ENCODE measurements around the gene ATP8A2. TPM values are rescaled to one million over a fixed set of nuclear protein-coding genes. Genes with fewer than 3 reads are reported as not detected.
"Not testable (repeated sequence)": the region's sequence is repeated elsewhere in the genome, so short reads cannot be mapped to it uniquely, and the experiment has no call there.

Gene ATP8A2
- total RNA-seq, 1 experiment from 2014 or later: not detected

DNA sequence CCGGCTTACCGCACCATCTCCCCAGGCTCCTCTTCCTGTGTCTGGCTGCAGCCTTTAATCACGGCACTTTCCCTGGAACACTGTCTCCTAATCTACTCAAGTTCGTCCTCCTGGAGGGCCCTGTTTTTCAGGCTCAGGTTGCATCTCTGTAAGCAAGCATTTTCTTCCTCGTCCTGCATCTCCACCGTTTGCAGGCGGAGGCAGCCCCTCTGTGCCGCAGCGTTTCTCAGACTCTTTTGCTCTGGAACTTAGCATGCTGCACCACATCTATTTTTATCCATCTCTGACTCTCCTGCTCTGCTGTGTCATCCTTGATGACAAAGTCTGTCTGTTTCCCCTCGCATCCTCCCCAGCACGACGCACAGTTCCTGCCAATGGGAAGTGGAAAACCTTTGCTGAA, 117.5 kb downstream of the ATP8A2 start:
- Histone ChIP-seq H3K4me3 (no peak overlapping the region), H3K27me3 (peaks cover 48% of the 10 kb centered on the region), H3K36me3 (no peaks in the 10 kb centered on the region), H3K9me3 (no peaks in the 10 kb centered on the region)
- no peak for DNase-seq

DNA sequence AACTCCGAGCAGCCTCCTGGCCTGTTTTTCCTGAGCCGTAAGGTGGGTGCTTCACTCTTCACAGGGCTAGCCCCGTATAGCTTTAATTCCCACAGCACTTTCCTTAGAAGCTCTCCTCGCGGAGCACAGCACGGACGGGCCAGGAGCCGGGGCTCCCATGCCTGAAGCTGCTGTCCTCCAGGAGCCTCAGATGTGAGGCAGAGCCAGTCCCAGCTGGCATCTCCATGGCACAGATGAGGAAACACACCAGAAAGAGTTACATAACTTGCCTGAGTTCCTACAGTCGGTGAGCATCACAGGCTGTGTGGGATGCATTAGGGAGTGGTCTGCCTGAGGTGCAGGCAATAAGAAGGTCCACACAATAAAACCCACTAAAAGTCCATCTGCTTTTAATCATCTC, 118.5 kb downstream of the ATP8A2 start:
- no peaks in the 10 kb centered on the region for H3K36me3 ChIP-seq
- H3K4me3 ChIP-seq: no peak overlapping the region
- DNase-seq: no peak
- H3K9me3 ChIP-seq: no peaks in the 10 kb centered on the region
- H3K27me3 ChIP-seq: peaks cover 41% of the 10 kb centered on the region

DNA sequence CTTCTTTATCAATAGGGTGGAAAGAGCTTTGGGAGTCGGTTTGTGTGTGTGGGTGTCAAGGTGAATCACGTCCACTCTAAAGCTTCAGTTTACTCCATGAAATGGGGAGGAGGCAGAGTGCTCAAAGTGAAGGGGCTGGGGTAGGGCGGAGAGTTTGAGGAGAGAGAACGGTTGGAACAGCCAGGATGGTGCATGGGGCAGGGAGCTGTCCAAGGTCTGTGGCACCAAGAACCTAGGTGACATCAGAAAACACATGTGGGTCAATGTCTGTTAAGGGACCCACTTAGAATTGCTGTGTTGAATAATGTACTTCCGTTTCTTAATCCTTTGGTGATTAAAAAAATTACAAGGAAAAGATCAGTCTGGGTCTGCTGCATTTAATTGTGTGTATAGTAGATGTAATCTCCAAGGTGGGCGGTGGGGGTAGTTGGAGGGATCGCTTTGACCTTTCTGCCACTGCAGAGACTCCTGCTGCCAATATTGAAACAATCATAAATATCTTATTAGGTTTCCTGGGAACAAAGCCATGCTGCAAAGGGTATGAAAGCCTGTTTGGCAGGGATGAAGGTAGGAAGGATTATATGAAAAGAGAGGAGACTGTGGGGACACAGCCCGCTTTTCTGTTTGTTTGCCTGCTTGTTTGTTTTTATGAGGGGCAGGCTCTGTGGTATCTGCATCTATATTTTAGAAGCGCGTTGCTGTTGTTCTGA, 122.3 kb downstream of the ATP8A2 start:
- no peaks in the 10 kb centered on the region for H3K36me3 ChIP-seq
- H3K4me3 ChIP-seq: no peak overlapping the region
- H3K9me3 ChIP-seq: no peaks in the 10 kb centered on the region
- DNase-seq: no peak
- peaks cover 28% of the 10 kb centered on the region for H3K27me3 ChIP-seq

DNA sequence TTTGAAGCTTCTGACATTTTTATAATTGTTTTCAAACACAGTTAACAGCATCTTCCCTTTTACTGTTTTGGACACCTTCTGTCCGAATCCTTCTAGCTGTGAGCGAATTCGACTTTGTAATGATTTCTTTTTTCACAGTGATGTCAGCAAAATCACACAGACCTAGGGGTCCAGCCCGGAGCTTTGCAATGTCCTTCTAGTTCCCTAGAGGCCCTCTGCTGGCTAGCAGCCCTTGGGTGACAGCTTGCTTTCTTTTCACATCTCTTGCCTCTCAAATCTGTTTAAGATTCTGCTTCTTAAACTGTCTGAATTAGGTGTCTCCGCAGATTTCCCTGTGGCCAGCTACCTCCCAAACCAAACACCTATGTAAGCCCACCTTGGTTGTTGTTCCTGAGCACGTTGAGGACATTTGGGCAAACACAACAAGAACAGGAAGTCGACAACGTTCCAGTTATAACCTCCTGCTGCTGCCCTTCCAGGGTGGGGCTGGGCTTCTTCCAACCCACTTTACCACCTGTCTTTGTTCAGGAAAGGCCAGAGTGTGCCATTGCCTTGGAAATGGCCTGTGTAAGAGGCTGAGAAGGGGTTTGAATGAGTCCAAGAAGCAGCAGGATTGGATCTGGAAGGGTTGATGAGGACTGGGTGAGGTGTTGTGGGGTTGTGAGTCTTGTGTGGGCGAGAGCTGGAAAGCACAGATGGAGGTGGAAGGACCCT, 123.1 kb downstream of the ATP8A2 start:
- Histone ChIP-seq H3K36me3 (no peaks in the 10 kb centered on the region), H3K4me3 (no peak overlapping the region), H3K9me3 (no peaks in the 10 kb centered on the region), H3K27me3 (peaks cover 23% of the 10 kb centered on the region)
- no peak for DNase-seq

DNA sequence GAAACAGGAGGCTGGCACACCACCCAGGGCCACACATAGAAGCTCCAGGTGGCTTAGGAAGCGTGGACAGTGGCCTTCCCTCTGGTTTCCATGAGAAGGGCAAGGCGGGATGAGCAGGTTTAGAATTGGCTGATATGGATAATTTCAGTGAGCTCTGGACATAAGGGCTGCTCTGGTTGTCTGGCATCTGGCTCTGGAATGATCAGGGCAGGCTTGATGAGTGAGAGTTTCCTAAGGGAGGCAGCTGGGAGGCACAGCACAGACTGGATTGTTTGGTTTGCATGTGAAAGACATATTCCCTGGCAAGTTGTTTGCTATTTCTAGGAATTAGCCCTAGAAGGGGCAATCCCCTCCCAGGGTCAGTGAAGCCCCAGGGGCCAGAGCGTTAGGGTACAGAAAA, 129.5 kb downstream of the ATP8A2 start:
- no peak for DNase-seq
- H3K36me3 ChIP-seq: no peaks in the 10 kb centered on the region
- H3K27me3 ChIP-seq: peaks cover 26% of the 10 kb centered on the region
- H3K9me3 ChIP-seq: no peaks in the 10 kb centered on the region
- no peak overlapping the region for H3K4me3 ChIP-seq

DNA sequence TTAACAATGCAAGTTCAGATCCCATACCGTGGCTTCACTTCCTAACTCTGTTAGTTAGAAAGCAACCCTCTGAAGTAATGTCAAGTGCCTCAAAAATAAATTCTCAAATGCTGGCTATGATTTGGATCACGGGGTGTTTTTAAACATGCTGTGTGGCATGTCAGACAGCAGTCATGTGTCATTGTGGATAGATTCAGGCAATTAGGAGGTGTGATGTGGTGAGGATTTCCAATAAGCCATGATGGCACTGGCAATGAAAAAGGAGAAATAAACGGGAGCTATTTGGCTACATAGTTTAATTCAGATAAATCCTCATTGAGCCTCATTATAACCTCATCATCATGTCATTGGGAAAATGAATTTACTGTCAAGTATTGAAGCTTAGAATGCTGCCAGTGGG, 130.3 kb downstream of the ATP8A2 start:
- H3K4me3 ChIP-seq: no peak overlapping the region
- no peak for DNase-seq
- H3K27me3 ChIP-seq: peaks cover 24% of the 10 kb centered on the region

DNA sequence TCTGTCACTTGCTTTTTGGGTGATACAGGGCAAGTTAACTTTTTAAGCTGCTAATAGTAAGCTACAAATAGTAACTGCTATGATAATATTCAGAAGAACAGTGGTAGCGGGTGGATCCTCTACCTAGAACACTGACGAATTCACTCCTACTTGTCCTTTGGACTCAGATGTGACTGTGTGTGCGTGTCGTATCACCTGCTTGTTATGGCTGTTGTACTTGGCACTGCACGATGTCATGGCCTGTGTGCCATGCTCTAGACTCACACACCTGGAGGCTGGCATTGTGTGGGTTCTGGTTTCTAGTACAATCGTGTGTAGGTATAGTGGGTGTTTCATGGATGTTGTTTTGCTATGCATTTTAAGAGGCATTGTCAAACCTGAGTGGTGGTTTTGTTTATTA, 130.8 kb downstream of the ATP8A2 start:
- Histone ChIP-seq H3K27me3 (peaks cover 23% of the 10 kb centered on the region), H3K36me3 (no peaks in the 10 kb centered on the region), H3K9me3 (no peaks in the 10 kb centered on the region), H3K4me3 (no peak overlapping the region)
- no peak for DNase-seq

More for the DNA sequence above, 130.3 kb downstream of the ATP8A2 start:
- no peaks in the 10 kb centered on the region for H3K36me3 ChIP-seq
- H3K9me3 ChIP-seq: no peaks in the 10 kb centered on the region

DNA sequence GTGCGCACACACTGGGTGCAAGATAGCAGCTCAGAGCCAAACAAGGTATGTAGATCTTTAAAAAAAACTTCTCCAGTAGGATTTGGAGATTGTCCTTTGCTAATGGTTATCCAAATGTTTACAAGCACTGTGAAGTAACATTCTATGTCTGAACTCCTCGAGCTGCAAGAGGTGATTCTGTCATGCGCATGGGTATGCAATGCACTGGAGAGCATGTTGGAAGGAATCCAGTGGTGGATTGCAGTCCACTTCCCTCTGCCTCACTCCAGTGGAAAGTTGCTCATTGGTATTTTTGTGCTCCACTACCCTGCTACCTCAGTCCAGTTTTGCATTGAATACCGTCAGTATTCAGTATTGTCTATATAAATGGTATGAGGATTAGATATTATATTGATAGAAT, 132.1 kb downstream of the ATP8A2 start:
- no peak for DNase-seq
- Histone ChIP-seq H3K36me3 (no peaks in the 10 kb centered on the region), H3K4me3 (no peak overlapping the region), H3K9me3 (no peaks in the 10 kb centered on the region), H3K27me3 (peaks cover 25% of the 10 kb centered on the region)

DNA sequence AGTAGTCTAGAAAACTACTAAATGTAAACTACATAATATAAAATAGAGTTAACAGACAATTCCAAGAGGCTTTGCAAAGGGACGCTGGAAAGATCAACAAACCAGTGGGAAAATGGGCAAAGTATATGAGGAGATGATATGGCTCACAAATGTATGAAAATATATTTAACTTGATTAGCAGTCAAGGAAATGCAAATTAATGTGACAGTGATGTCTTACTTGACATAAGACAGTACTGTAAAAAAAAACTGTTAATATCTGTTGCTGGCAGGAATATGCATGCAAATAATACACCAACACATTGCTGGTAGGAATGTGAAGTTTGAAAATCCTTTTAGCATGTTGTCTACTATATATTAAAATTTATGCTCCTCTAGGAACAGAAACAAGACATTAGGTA, 136.1 kb downstream of the ATP8A2 start:
- Histone ChIP-seq H3K9me3 (peaks cover 6% of the 10 kb centered on the region), H3K4me3 (no peak overlapping the region), H3K36me3 (no peaks in the 10 kb centered on the region), H3K27me3 (peaks cover 13% of the 10 kb centered on the region)
- no peak for DNase-seq

DNA sequence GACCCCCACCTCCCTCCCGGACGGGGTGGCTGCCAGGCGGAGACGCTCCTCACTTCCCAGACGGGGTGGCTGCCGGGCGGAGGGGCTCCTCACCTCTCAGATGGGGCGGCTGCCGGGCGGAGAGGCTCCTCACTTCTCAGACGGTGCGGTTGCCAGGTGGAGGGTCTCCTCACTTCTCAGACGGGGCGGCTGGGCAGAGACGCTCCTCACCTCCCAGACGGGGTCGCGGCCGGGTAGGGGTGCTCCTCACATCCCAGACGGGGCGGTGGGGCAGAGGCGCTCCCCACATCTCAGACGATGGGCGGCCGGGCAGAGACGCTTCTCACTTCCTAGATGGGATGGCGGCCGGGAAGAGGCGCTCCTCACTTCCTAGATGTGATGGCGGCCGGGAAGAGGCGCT, 141.3 kb downstream of the ATP8A2 start:
- not testable (repeated sequence) for H3K36me3 ChIP-seq

DNA sequence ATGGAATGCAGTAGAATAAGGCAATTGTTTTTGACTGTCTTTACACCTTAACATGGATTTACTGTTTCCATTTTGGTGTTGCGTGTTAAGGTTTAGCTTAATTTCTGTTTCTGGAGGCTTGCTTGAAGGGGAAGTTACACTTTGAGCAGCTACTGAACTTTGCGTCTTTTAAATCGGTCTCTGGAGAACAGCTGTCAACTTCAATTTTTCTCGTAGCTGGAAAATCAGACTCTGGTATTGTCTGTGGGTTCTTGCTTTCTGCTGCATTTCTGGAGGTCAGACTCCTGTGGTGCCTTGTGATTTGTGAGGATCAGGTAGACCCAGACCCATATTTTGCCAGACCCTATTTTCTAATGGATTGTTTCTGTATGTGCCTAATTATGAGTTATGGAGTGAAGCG, 146.7 kb downstream of the ATP8A2 start:
- H3K36me3 ChIP-seq: no peaks in the 10 kb centered on the region
- peaks cover 1% of the 10 kb centered on the region; the same call in 1 of the 2 replicates for H3K9me3 ChIP-seq
- no peak for DNase-seq
- peaks cover 4% of the 10 kb centered on the region for H3K27me3 ChIP-seq
- H3K4me3 ChIP-seq: no peak overlapping the region

More for the DNA sequence above, 141.3 kb downstream of the ATP8A2 start:
- not testable (repeated sequence) for H3K4me3 ChIP-seq, H3K9me3 ChIP-seq, H3K27me3 ChIP-seq, DNase-seq

DNA sequence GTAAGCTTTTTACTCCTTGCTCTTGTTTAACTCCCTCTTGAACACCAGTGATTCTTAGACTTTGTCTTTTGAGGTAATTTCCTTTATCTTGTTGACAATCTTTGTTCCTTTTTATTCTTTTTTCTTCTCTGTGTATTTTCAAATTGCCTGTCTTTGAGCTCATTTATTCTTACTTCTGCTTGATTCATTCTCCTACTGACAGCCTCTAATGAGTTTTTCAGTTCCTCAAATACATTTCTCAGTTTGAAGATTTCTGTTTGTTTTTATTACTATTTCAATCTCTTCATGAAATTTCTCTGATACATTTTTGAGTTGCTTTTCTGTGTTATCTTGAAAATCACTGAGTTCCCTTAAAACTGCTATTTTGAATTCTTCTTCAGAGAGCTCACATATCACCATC, 154.1 kb downstream of the ATP8A2 start:
- Histone ChIP-seq H3K27me3 (peaks cover 2% of the 10 kb centered on the region; the same call in 1 of the 2 replicates), H3K9me3 (peaks cover 14% of the 10 kb centered on the region; the same call in 1 of the 2 replicates), H3K4me3 (no peak overlapping the region), H3K36me3 (no peaks in the 10 kb centered on the region)
- no peak for DNase-seq

DNA sequence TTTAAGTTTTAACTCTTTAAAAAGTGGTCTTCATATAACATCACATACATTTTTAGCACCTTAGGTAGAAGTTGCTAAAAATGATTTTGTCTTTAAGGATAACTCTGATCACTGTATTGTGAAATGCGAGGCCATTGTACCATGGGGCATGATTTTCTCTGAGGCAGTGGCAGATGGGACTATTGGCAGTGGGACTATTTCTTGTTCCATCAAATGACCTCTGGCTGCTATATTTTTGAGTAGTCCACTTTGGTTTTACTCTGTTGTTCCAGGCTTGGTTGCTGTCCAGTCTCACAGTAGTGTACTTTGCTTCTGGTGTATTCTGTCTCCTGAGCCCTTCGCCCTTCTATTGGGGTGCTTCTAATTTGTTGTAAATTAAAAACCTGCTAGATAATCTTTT, 156.5 kb downstream of the ATP8A2 start:
- no peaks in the 10 kb centered on the region for H3K36me3 ChIP-seq
- no peak overlapping the region for H3K4me3 ChIP-seq
- peaks cover 4% of the 10 kb centered on the region; the same call in 1 of the 2 replicates for H3K27me3 ChIP-seq
- peaks cover 14% of the 10 kb centered on the region; the same call in 1 of the 2 replicates for H3K9me3 ChIP-seq
- no peak for DNase-seq

DNA sequence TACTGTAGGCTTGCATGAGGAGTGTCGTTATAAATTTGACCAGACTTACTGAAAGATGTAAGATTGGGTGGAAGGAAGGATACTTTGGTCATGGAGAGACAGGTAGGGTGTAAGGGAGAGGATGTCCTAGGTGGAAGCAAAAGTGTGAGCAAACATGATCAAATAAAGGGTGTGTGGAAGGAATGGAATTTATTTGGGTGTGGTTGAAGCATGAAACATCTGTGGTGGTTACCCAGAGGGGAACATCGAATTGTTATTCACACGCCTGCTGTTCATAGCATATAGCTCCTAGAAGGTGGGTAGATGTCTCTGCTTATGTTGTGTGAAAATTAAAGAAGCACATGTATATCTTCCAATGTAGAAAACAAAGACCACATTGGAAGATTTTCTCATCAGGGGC, 157.7 kb downstream of the ATP8A2 start:
- peaks cover 5% of the 10 kb centered on the region for H3K27me3 ChIP-seq
- H3K9me3 ChIP-seq: peaks cover 8% of the 10 kb centered on the region; the same call in 1 of the 2 replicates
- DNase-seq: no peak
- H3K4me3 ChIP-seq: no peak overlapping the region
- H3K36me3 ChIP-seq: no peaks in the 10 kb centered on the region

DNA sequence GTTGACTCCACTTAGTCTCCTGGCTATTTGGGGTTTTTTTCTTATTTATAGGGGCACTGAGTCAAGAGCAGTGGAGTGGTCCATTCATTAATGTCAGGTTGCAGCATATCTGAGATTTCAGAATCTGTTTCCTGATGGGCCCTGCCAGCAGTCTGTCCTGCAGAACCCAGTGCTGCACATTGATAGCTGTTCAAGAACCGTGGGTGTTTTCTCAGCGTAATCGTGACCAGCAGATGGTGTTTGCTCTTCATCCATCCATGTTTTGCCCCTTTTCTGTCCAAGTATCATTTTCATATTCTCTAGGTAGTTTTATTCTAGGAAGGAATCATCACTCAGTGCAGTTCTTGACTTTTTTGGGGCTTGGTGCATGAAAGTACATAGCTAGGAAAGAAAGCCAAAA, 166.5 kb downstream of the ATP8A2 start:
- peaks cover 2% of the 10 kb centered on the region for H3K27me3 ChIP-seq
- H3K36me3 ChIP-seq: no peaks in the 10 kb centered on the region
- DNase-seq: no peak
- H3K9me3 ChIP-seq: no peaks in the 10 kb centered on the region
- no peak overlapping the region for H3K4me3 ChIP-seq

DNA sequence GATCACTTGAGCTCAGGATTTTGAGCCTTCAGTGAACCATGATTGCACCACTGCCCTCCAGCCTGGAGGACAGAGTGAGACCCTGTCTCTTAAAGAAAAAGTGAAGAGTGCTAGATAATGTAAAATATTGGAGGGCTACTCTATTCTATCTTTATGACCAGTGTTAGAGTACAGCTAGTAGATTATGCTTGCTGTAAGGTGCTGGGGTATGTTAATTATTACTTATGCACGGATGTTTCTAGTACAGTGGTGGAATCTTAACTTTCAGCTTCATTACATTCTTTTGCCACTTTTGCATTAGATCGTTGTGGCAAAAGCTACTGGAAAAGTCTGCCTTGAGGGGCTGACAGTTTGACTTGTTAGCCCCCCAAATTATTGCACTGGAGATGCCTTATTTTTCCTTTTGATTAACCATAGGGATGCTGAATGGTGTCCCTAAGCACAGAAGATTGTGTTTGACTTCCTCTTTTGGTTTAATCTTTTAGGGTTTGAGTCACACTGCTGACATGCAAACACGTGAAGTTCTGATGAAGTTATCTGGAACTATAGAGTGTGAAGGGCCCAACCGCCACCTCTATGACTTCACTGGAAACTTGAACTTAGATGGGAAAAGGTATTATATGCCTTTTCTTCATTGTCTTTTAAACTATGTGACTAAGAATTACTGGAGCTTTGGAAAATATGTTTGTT, 169.8 kb downstream of the ATP8A2 start:
- Histone ChIP-seq H3K4me3 (no peak overlapping the region), H3K36me3 (no peaks in the 10 kb centered on the region), H3K9me3 (no peaks in the 10 kb centered on the region), H3K27me3 (peaks cover 3% of the 10 kb centered on the region)
- DNase-seq: no peak

DNA sequence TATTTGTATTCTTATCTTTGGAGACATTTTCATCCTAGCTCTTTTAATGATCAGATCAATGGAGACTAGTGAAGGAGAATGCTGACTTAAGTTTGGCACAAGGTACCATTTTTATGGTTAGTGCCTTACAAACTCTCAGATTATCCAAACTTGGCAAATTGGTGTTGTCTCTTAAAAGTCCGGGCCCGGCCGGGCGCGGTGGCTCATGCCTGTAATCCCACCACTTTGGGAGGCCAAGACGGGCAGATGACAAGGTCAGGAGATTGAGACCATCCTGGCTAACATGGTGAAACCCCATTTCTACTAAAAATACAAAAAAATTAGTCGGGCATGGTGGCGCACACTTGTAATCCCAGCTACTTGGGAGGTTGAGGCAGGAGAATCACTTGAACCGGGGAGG, 177.2 kb downstream of the ATP8A2 start:
- not testable (repeated sequence) for DNase-seq

More for the DNA sequence above, 177.2 kb downstream of the ATP8A2 start:
- not testable (repeated sequence) for H3K9me3 ChIP-seq, H3K36me3 ChIP-seq, H3K4me3 ChIP-seq, H3K27me3 ChIP-seq

All from MG63 (cell line).